ENCODE data around the gene PVALEF. TPM values are rescaled to one million over a fixed set of nuclear protein-coding genes. Genes with fewer than 3 reads are reported as not detected.

The PVALEF gene
- total RNA-seq, 1 experiment from 2014 or later, result not detected

GRCh38 chr17:81197409-81197795 lies 32.1 kb downstream of the PVALEF start:
- Histone ChIP-seq H2BK20ac (ENCODE audit: low read depth, low read length, poor library complexity, severe bottlenecking) (no peak overlapping the region), H3K4ac (ENCODE audit: low read depth, low read length) (no peak overlapping the region), H3K9me3 (ENCODE audit: control insufficient read depth, low read depth, low read length) (no peaks in the 10 kb centered on the region), H2BK12ac (ENCODE audit: insufficient read length, low read depth, low read length) (no peak overlapping the region), H3K4me1 (ENCODE audit: insufficient read depth, low read length) (no peaks in the 10 kb centered on the region), H3K23ac (ENCODE audit: insufficient read length, low read depth, low read length) (no peak overlapping the region), H4K91ac (ENCODE audit: insufficient read length, low read depth, low read length) (no peak overlapping the region), H3K9ac (ENCODE audit: extremely low read depth, insufficient read length, low read length) (no peak overlapping the region), H3K79me2 (ENCODE audit: insufficient read depth, low read length) (no peaks in the 10 kb centered on the region), H4K20me1 (ENCODE audit: control insufficient read depth, insufficient read depth, insufficient read length) (no peaks in the 10 kb centered on the region), H3K79me1 (ENCODE audit: insufficient read depth, low read depth, low read length, poor library complexity, severe bottlenecking) (no peaks in the 10 kb centered on the region), H3K56ac (ENCODE audit: insufficient read length, low read depth, low read length) (no peak overlapping the region), H3K27ac (ENCODE audit: insufficient read length, low read depth, low read length) (no peak overlapping the region), H3K27me3 (ENCODE audit: insufficient read depth, low read length) (no peaks in the 10 kb centered on the region), H3T11ph (ENCODE audit: low read length) (no peak overlapping the region), H2BK15ac (ENCODE audit: low read depth, low read length) (no peak overlapping the region), H3K18ac (ENCODE audit: insufficient read length, low read depth, low read length) (no peak overlapping the region), H4K8ac (replicated peaks; ENCODE audit: insufficient read length, low read depth, low read length) (no peak overlapping the region), H2AK5ac (ENCODE audit: insufficient read length, low read length) (no peak overlapping the region), H2AFZ (ENCODE audit: low read length) (no peak overlapping the region), H3K4me2 (ENCODE audit: insufficient read depth, insufficient read length, low read length) (no peak overlapping the region), H4K5ac (ENCODE audit: insufficient read length, low read depth, low read length) (no peak overlapping the region), H3K14ac (ENCODE audit: insufficient read depth, low read length) (no peak overlapping the region), H3K23me2 (ENCODE audit: insufficient read length, low read depth, low read length, poor library complexity, severe bottlenecking) (no peaks in the 10 kb centered on the region), H2BK5ac (ENCODE audit: insufficient read length, low read length) (no peak overlapping the region), H2BK120ac (ENCODE audit: low read depth, low read length, poor library complexity, severe bottlenecking) (no peak overlapping the region)
- Mint-ChIP-seq H3K4me3 (no peak overlapping the region), H3K9me3 (no peaks in the 10 kb centered on the region), H3K36me3 (ENCODE audit: insufficient read depth in 1 of 3, low read depth in 3 of 3) (peaks cover 0 to 21% (median 13%) of the 10 kb centered on the region in 3 experiments; a peak in 5 of 7 replicates), H3K27me3 (ENCODE audit: low read depth) (no peaks in the 10 kb centered on the region), H3K4me1 (peaks cover 3% of the 10 kb centered on the region in 2 experiments; a peak in 2 of 4 replicates), H3K27ac (no peak overlapping the region)
- DNase-seq, result no peak
- TF ChIP-seq, protein P1, sequence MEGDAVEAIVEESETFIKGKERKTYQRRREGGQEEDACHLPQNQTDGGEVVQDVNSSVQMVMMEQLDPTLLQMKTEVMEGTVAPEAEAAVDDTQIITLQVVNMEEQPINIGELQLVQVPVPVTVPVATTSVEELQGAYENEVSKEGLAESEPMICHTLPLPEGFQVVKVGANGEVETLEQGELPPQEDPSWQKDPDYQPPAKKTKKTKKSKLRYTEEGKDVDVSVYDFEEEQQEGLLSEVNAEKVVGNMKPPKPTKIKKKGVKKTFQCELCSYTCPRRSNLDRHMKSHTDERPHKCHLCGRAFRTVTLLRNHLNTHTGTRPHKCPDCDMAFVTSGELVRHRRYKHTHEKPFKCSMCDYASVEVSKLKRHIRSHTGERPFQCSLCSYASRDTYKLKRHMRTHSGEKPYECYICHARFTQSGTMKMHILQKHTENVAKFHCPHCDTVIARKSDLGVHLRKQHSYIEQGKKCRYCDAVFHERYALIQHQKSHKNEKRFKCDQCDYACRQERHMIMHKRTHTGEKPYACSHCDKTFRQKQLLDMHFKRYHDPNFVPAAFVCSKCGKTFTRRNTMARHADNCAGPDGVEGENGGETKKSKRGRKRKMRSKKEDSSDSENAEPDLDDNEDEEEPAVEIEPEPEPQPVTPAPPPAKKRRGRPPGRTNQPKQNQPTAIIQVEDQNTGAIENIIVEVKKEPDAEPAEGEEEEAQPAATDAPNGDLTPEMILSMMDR (conservative IDR thresholded peaks at IDR 0.05), result no peak
- no CpG with 5 or more reads among the region's 14 CpGs for WGBS (ENCODE audit: extremely low coverage, insufficient read length, low lambda C conversion rate)

Data from H9 (cell line).